Spleen (tissue), 11 donors: ENCODE data around the gene GCLM. TPM values are rescaled to one million over a fixed set of nuclear protein-coding genes. Genes with fewer than 3 reads are reported as not detected.

Experiments
- DNase-seq: peaks from one replicate; pipeline ENCODE4 v3.0.0-alpha.2; 2020
- H3K27ac ChIP-seq, 8 donors: fragments of 200-600 bp; sonication (generic) in 7 of 8; 1 replicate in 4 of 8; 2 replicates in 4 of 8; pipeline versions ENCODE4 v1.5.0 to v1.8.0; 2016 to 2021; ENCODE audit warnings: inconsistent platforms in 4 of 8, mild to moderate bottlenecking in 4 of 8, moderate library complexity in 1 of 8
- H3K27me3 ChIP-seq, 7 donors: fragments of 200-600 bp; sonication (generic) in 6 of 7; replicated peaks in 1 of 7; 1 replicate in 4 of 7; 2 replicates in 3 of 7; pipeline versions ENCODE4 v1.5.0 to v1.8.0; 2016 to 2021; ENCODE audit warnings: inconsistent platforms in 3 of 7, mild to moderate bottlenecking in 1 of 7
- H3K36me3 ChIP-seq, 6 donors: fragments of 200-600 bp; sonication (generic) in 5 of 6; 1 replicate in 4 of 6; 2 replicates in 2 of 6; pipeline versions ENCODE4 v1.5.0 to v1.8.0; 2016 to 2021; ENCODE audit warnings: inconsistent platforms in 2 of 6
- H3K4me1 ChIP-seq, 6 donors: fragments of 200-600 bp; sonication (generic) in 5 of 6; 1 replicate in 3 of 6; 2 replicates in 3 of 6; pipeline versions ENCODE4 v1.5.0 to v1.8.0; 2016 to 2021; ENCODE audit warnings: inconsistent platforms in 3 of 6
- H3K4me3 ChIP-seq, 8 donors: fragments of 200-600 bp; sonication (generic) in 7 of 8; 1 replicate in 4 of 8; 2 replicates in 4 of 8; pipeline versions ENCODE4 v1.5.0 to v1.8.0; 2016 to 2021; ENCODE audit warnings: inconsistent platforms in 4 of 8, mild to moderate bottlenecking in 4 of 8, moderate library complexity in 2 of 8
- H3K9me3 ChIP-seq, 8 donors: fragments of 200-600 bp; sonication (generic) in 7 of 8; 1 replicate in 4 of 8; 2 replicates in 4 of 8; pipeline versions ENCODE4 v1.5.0 to v1.8.0; 2016 to 2021; ENCODE audit warnings: inconsistent platforms in 4 of 8
- POLR2A ChIP-seq, 3 donors: fragments of 450-650 bp; IDR thresholded peaks; one replicate each; pipeline ENCODE4 v1.5.1; 2017; ENCODE audit warnings: antibody characterized with exemption in 3 of 3, mild to moderate bottlenecking in 1 of 3
- POLR2AphosphoS5 ChIP-seq, 3 donors: sonication (generic); formaldehyde crosslinking; IDR thresholded peaks; one replicate each; pipeline ENCODE4 v1.5.1; 2017; ENCODE audit warnings: antibody characterized with exemption in 3 of 3
- WGBS, 5 donors: extraction: QIAGEN DNeasy Blood & Tissue Kit in 3 of 5; methylation state at CpG; one replicate each; pipeline versions ENCODE4 v1.1.5 to v1.1.7; 2013 to 2018; 5-methylcytosine and 5-hydroxymethylcytosine counted together
- intact Hi-C: fragments of 100-400 bp; cut with DNase I; formaldehyde crosslinking; loops from one replicate; pipeline ENCODE4 v1.15.0; 2023; ENCODE audit warnings: low total_unique reads
- polyA plus RNA-seq, 3 donors: library from polyadenylated mRNA; stranded (reverse); fragments of 200-250 nt; gene quantifications; one replicate each; pipeline ENCODE4 v1.2.1, GENCODE V29; 2013
- total RNA-seq, 7 donors: library from RNA; depleted of rRNA in 3 of 7; stranded (reverse); fragments of >200 nt in 3 of 7; fragmentation: NEBNext Ultra II Directional in 4 of 7; extraction: Animal tissue kit (Norgen Biotek cat#: 25700) in 4 of 7; gene quantifications; one replicate each; pipeline versions ENCODE4 v1.1.0 to v1.2.1, GENCODE V29; 2016 to 2021
- TF ChIP-seq, protein P1 (sequence below), 11 experiments: fragments of 200-600 bp in 7 of 11; fragments of 450-650 bp in 4 of 11; sonication (generic) in 4 of 11; IDR thresholded peaks in 8 of 11; conservative IDR thresholded peaks in 3 of 11; 1 replicate in 7 of 11; 2 replicates in 4 of 11; pipeline versions ENCODE4 v1.4.0 to v1.8.0; 2016 to 2021; ENCODE audit warnings: antibody characterized with exemption in 11 of 11, inconsistent platforms in 4 of 11, mild to moderate bottlenecking in 1 of 11
- donor health status: healthy with polysubstance abuse.
- donor health status: DM: no; HTN: no; CAD: no; lungs with moderate emphysema.
- donor health status: DM: no; HTN: no; CAD: no.
- donor health status: Bipolar disorder and iron deficiency.
- donor health status: healthy.
- donor health status: DM: no; HTN: no; CAD: no.
- donor health status: DM: yes; HTN: yes; CAD: no.

The GCLM gene
- total and polyA plus RNA-seq, 10 donors = 3.6 to 23.3 (median 17.2) TPM

DNA sequence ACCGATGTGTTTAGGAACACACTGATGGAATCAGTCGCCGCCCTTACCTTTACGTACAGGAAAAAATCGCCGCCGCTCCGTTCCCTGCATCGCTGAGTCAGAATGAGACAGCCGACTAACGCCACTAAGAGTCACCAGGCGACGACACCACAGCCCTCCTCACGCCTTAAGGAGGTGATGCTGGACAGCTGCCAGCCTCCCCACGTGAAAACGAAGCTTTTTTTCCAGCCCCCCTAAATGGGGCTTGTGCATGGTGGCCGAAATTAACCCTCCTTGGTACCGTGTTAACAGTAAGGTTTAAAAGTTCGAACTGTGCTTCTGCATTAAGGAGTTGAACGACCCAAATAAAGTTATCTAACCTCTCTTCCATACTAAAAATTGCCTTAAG lies 30.7 kb downstream of the GCLM start:
- Histone ChIP-seq H3K9me3 (no peaks in the 10 kb centered on the region), H3K27ac (peak overlapping the region; percentile 81 to 96 (median 96)), H3K36me3 (peaks cover 0 to 55% (median 35%) of the 10 kb centered on the region in 6 donors), H3K4me3 (peak overlapping the region; percentile 50 to 96 (median 94)), H3K4me1 (peaks cover 33 to 57% (median 42%) of the 10 kb centered on the region in 6 donors), H3K27me3 (no peaks in the 10 kb centered on the region)
- WGBS, 5 donors = 0 to 1% (median 0%) methylated on average over 20 of the region's 20 CpGs
- intact Hi-C loops = no loop called here
- TF ChIP-seq, protein P1, sequence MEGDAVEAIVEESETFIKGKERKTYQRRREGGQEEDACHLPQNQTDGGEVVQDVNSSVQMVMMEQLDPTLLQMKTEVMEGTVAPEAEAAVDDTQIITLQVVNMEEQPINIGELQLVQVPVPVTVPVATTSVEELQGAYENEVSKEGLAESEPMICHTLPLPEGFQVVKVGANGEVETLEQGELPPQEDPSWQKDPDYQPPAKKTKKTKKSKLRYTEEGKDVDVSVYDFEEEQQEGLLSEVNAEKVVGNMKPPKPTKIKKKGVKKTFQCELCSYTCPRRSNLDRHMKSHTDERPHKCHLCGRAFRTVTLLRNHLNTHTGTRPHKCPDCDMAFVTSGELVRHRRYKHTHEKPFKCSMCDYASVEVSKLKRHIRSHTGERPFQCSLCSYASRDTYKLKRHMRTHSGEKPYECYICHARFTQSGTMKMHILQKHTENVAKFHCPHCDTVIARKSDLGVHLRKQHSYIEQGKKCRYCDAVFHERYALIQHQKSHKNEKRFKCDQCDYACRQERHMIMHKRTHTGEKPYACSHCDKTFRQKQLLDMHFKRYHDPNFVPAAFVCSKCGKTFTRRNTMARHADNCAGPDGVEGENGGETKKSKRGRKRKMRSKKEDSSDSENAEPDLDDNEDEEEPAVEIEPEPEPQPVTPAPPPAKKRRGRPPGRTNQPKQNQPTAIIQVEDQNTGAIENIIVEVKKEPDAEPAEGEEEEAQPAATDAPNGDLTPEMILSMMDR (IDR thresholded peaks at IDR 0.05 in 8 of 11, conservative IDR thresholded peaks at IDR 0.05 in 3 of 11) = no peak
- no peak for TF ChIP-seq POLR2AphosphoS5 (IDR thresholded peaks at IDR 0.05)
- peak; percentile 91 for DNase-seq

- intact Hi-C loops = no loop called here
Observed at GRCh38 chr1:93877529-93877928, 31.7 kb downstream of the GCLM start.

GRCh38 chr1:93876244-93876643 lies 33.0 kb downstream of the GCLM start:
- Histone ChIP-seq H3K27me3 (no peaks in the 10 kb centered on the region), H3K9me3 (no peaks in the 10 kb centered on the region), H3K4me1 (peaks cover 33 to 57% (median 42%) of the 10 kb centered on the region in 6 donors), H3K4me3 (peak overlapping the region in 2 of 8 donors; percentile 1 to 24), H3K36me3 (peaks cover 2 to 66% (median 58%) of the 10 kb centered on the region in 6 donors), H3K27ac (peak overlapping the region in 2 of 8 donors; percentile 4 to 22)
- intact Hi-C loops = no loop called here
- no peak for DNase-seq
- WGBS, 5 donors = 42 to 74% (median 47%) methylated on average over 1 of the region's 1 CpG
- no peak for TF ChIP-seq POLR2AphosphoS5 (IDR thresholded peaks at IDR 0.05)
- TF ChIP-seq, protein P1 (IDR thresholded peaks at IDR 0.05 in 8 of 11, conservative IDR thresholded peaks at IDR 0.05 in 3 of 11) = no peak
- no peak for TF ChIP-seq POLR2A (IDR thresholded peaks at IDR 0.05)

More at GRCh38 chr1:93877529-93877928, 31.7 kb downstream of the GCLM start:
- Histone ChIP-seq H3K9me3 (no peaks in the 10 kb centered on the region), H3K27me3 (no peaks in the 10 kb centered on the region), H3K27ac (peak overlapping the region in 3 of 8 donors; percentile 95 to 96 (median 96)), H3K4me3 (peak overlapping the region in 3 of 8 donors; percentile 94 to 96 (median 95)), H3K4me1 (peaks cover 33 to 57% (median 42%) of the 10 kb centered on the region in 6 donors), H3K36me3 (peaks cover 2 to 55% (median 45%) of the 10 kb centered on the region in 6 donors)
- no peak for DNase-seq
- TF ChIP-seq POLR2A (IDR thresholded peaks at IDR 0.05) = no peak
- no peak for TF ChIP-seq POLR2AphosphoS5 (IDR thresholded peaks at IDR 0.05)
- TF ChIP-seq, protein P1 (IDR thresholded peaks at IDR 0.05 in 8 of 11, conservative IDR thresholded peaks at IDR 0.05 in 3 of 11) = no peak
- 86 to 93% (median 91%) methylated on average over 4 of the region's 4 CpGs for WGBS, 5 donors

- Histone ChIP-seq H3K4me3 (no peak overlapping the region), H3K36me3 (peaks cover 2 to 87% (median 78%) of the 10 kb centered on the region in 6 donors), H3K27me3 (no peaks in the 10 kb centered on the region), H3K9me3 (no peaks in the 10 kb centered on the region), H3K27ac (no peak overlapping the region), H3K4me1 (peaks cover 27 to 48% (median 34%) of the 10 kb centered on the region in 6 donors)
- DNase-seq = no peak
- TF ChIP-seq, protein P1 (IDR thresholded peaks at IDR 0.05 in 8 of 11, conservative IDR thresholded peaks at IDR 0.05 in 3 of 11) = peak in 8 of 11 experiments; percentile 9 to 66 (median 38)
- TF ChIP-seq POLR2AphosphoS5 (IDR thresholded peaks at IDR 0.05) (no peak), POLR2A (IDR thresholded peaks at IDR 0.05) (no peak)
- intact Hi-C loops = no loop called here
- 72 to 79% (median 75%) methylated on average over 3 of the region's 3 CpGs for WGBS, 5 donors
Observed at GRCh38 chr1:93874025-93874651, 35.1 kb downstream of the GCLM start.
